Psoas muscle (tissue), 8 donors: Measurements from ENCODE around the gene FUT2. TPM values are rescaled to one million over a fixed set of nuclear protein-coding genes. Genes with fewer than 3 reads are reported as not detected.

ENCODE experiments used
- ATAC-seq, 4 donors: fragments of 200-7000 bp; cut with Tn5 transposase; one replicate each; pipeline ENCODE4 v1.9.1; 2020; ENCODE audit warnings: moderate library complexity in 3 of 4, mild to moderate bottlenecking in 2 of 4
- DNase-seq, 2 donors: peaks; one replicate each; pipeline ENCODE4 v3.0.0-alpha.2; 2020
- H3K27ac ChIP-seq: fragments of 200-600 bp; one replicate; pipeline ENCODE4 v1.8.0; 2022
- H3K27me3 ChIP-seq, 3 donors: fragments of 200-600 bp in 1 of 3; one replicate each; pipeline versions ENCODE4 v1.6.1 to v1.8.0; 2013 to 2022; ENCODE audit warnings: low read length in 2 of 3, mild to moderate bottlenecking in 2 of 3, moderate library complexity in 1 of 3; ENCODE audit not compliant: insufficient read depth in 3 of 3
- H3K36me3 ChIP-seq, 2 donors: fragments of 200-600 bp in 1 of 2; one replicate each; pipeline versions ENCODE4 v1.6.1 to v1.8.0; 2013 to 2022; ENCODE audit warnings: low read depth in 1 of 2, mild to moderate bottlenecking in 1 of 2, moderate library complexity in 1 of 2; ENCODE audit not compliant: insufficient read depth in 1 of 2
- H3K4me1 ChIP-seq: fragments of 200-600 bp; one replicate; pipeline ENCODE4 v1.8.0; 2022
- H3K4me3 ChIP-seq: fragments of 200-600 bp; one replicate; pipeline ENCODE4 v1.8.0; 2022; ENCODE audit warnings: mild to moderate bottlenecking
- H3K9me3 ChIP-seq: fragments of 200-600 bp; one replicate; pipeline ENCODE4 v1.8.0; 2022
- CTCF ChIP-seq: fragments of 200-600 bp; IDR thresholded peaks from one replicate; pipeline ENCODE4 v1.8.0; 2022; ENCODE audit warnings: antibody characterized with exemption
- WGBS, 3 donors: extraction: QIAGEN DNeasy Blood & Tissue Kit; methylation state at CpG; one replicate each; pipeline versions ENCODE4 v1.1.6 to v1.1.7; 2013; 5-methylcytosine and 5-hydroxymethylcytosine counted together
- intact Hi-C, 2 donors: fragments of 100-400 bp; cut with DNase I; formaldehyde crosslinking; loops; one replicate each; pipeline versions ENCODE4 v1.11.0 to v1.14.2; 2022
- polyA plus RNA-seq, 3 donors: library from polyadenylated mRNA; stranded (reverse); fragments of 200-250 nt; gene quantifications; one replicate each; pipeline ENCODE4 v1.2.3, GENCODE V29; 2013
- total RNA-seq, 4 donors: library from RNA; stranded (reverse); fragmentation: NEBNext Ultra II Directional in 2 of 4; extraction: Animal tissue kit (Norgen Biotek cat#: 25700) in 2 of 4; gene quantifications; one replicate each; pipeline versions ENCODE4 v1.2.1 to v1.2.4, GENCODE V29; 2021 to 2023
- donor health status: healthy with polysubstance abuse.
- donor health status: DM: no; HTN: no; CAD: no; lungs with moderate emphysema.
- donor health status: Bipolar disorder and iron deficiency.
- donor health status: healthy.
- donor health status: DM: yes; HTN: yes; CAD: no.
- donor health status: DM: no; HTN: no; CAD: no.
- donor health status: DM: no; HTN: no; CAD: no.
- donor health status: DM: yes; HTN: yes; CAD: no.

FUT2 gene
- total and polyA plus RNA-seq, 7 donors = not detected

- Histone ChIP-seq H3K4me3 (no peak overlapping the region), H3K36me3 (no peaks in the 10 kb centered on the region), H3K27me3 (no peaks in the 10 kb centered on the region), H3K4me1 (no peaks in the 10 kb centered on the region), H3K27ac (no peak overlapping the region), H3K9me3 (no peaks in the 10 kb centered on the region)
- ATAC-seq (no peak), DNase-seq (no peak)
- no peak for TF ChIP-seq CTCF
- intact Hi-C loops = no loop called here
- WGBS, 3 donors = 92 to 98% (median 93%) methylated on average over 6 of the region's 6 CpGs
Measured at GRCh38 chr19:48658483-48658882, 37.3 kb upstream of the FUT2 start.

- H3K36me3 ChIP-seq = no peaks in the 10 kb centered on the region
- no peak overlapping the region for H3K27ac ChIP-seq
- TF ChIP-seq CTCF = no peak
- H3K4me1 ChIP-seq = no peaks in the 10 kb centered on the region
- H3K27me3 ChIP-seq = no peaks in the 10 kb centered on the region
- intact Hi-C loops = no loop called here
- no peaks in the 10 kb centered on the region for H3K9me3 ChIP-seq
- DNase-seq = no peak
- 80 to 85% (median 84%) methylated on average over 5 of the region's 5 CpGs for WGBS, 3 donors
- H3K4me3 ChIP-seq = no peak overlapping the region
- no peak for ATAC-seq
Measured at GRCh38 chr19:48659768-48660167, 36.0 kb upstream of the FUT2 start.

GRCh38 chr19:48660852-48661710 is 34.7 kb upstream of the FUT2 start:
- Histone ChIP-seq H3K4me3 (no peak overlapping the region), H3K9me3 (no peaks in the 10 kb centered on the region), H3K4me1 (no peaks in the 10 kb centered on the region), H3K36me3 (no peaks in the 10 kb centered on the region), H3K27me3 (no peaks in the 10 kb centered on the region), H3K27ac (peak overlapping the region; percentile 23)
- 55 to 65% (median 59%) methylated on average over 35 of the region's 35 CpGs for WGBS, 3 donors
- peak; percentile 83 to 95 (median 88) for ATAC-seq
- intact Hi-C loops = no loop called here
- DNase-seq = peak; percentile 83 to 93
- no peak for TF ChIP-seq CTCF

- intact Hi-C loops = no loop called here
- Histone ChIP-seq H3K4me3 (no peak overlapping the region), H3K4me1 (no peaks in the 10 kb centered on the region), H3K9me3 (no peaks in the 10 kb centered on the region), H3K27me3 (no peaks in the 10 kb centered on the region), H3K27ac (no peak overlapping the region), H3K36me3 (no peaks in the 10 kb centered on the region)
- 93 to 95% (median 95%) methylated on average over 41 to 50 of the region's 50 CpGs for WGBS, 3 donors
- TF ChIP-seq CTCF = no peak
- ATAC-seq (no peak), DNase-seq (no peak)
Measured at GRCh38 chr19:48661711-48662090, 34.1 kb upstream of the FUT2 start.

GRCh38 chr19:48663667-48664066 is 32.1 kb upstream of the FUT2 start:
- no peak overlapping the region for H3K4me3 ChIP-seq
- no peak for TF ChIP-seq CTCF
- DNase-seq (no peak), ATAC-seq (no peak)
- H3K27me3 ChIP-seq = no peaks in the 10 kb centered on the region
- H3K27ac ChIP-seq = no peak overlapping the region
- no peaks in the 10 kb centered on the region for H3K4me1 ChIP-seq
- 94 to 100% (median 95%) methylated on average over 4 of the region's 4 CpGs for WGBS, 3 donors
- intact Hi-C loops = no loop called here
- no peaks in the 10 kb centered on the region for H3K36me3 ChIP-seq
- H3K9me3 ChIP-seq = no peaks in the 10 kb centered on the region
